Spleen (tissue), 7 donors: ENCODE data around the gene UBE2B.

ENCODE experiments used
- POLR2A ChIP-seq, 3 donors: fragments of 450-650 bp; IDR thresholded peaks; one replicate each; pipeline ENCODE4 v1.5.1; 2017; ENCODE audit warnings: antibody characterized with exemption in 3 of 3, mild to moderate bottlenecking in 1 of 3
- TF ChIP-seq, protein P1 (sequence below), 11 experiments: fragments of 200-600 bp in 7 of 11; fragments of 450-650 bp in 4 of 11; sonication (generic) in 4 of 11; IDR thresholded peaks in 8 of 11; conservative IDR thresholded peaks in 3 of 11; 1 replicate in 7 of 11; 2 replicates in 4 of 11; pipeline versions ENCODE4 v1.4.0 to v1.8.0; 2016 to 2021; ENCODE audit warnings: antibody characterized with exemption in 11 of 11, inconsistent platforms in 4 of 11, mild to moderate bottlenecking in 1 of 11
- donor health status: DM: no; HTN: no; CAD: no; lungs with moderate emphysema.
- donor health status: DM: no; HTN: no; CAD: no.
- donor health status: DM: no; HTN: no; CAD: no.

- TF ChIP-seq, protein P1, sequence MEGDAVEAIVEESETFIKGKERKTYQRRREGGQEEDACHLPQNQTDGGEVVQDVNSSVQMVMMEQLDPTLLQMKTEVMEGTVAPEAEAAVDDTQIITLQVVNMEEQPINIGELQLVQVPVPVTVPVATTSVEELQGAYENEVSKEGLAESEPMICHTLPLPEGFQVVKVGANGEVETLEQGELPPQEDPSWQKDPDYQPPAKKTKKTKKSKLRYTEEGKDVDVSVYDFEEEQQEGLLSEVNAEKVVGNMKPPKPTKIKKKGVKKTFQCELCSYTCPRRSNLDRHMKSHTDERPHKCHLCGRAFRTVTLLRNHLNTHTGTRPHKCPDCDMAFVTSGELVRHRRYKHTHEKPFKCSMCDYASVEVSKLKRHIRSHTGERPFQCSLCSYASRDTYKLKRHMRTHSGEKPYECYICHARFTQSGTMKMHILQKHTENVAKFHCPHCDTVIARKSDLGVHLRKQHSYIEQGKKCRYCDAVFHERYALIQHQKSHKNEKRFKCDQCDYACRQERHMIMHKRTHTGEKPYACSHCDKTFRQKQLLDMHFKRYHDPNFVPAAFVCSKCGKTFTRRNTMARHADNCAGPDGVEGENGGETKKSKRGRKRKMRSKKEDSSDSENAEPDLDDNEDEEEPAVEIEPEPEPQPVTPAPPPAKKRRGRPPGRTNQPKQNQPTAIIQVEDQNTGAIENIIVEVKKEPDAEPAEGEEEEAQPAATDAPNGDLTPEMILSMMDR (IDR thresholded peaks at IDR 0.05 in 8 of 11, conservative IDR thresholded peaks at IDR 0.05 in 3 of 11), result no peak
- no peak for TF ChIP-seq POLR2A (IDR thresholded peaks at IDR 0.05)
These were observed 47.6 kb downstream of the UBE2B start for GRCh38 chr5:134418958-134419357.
